Lung (tissue), 13 donors: ENCODE data around the gene CKMT1B. TPM values are rescaled to one million over a fixed set of nuclear protein-coding genes. Genes with fewer than 3 reads are reported as not detected.
"Not testable (repeated sequence)": the region's sequence is repeated elsewhere in the genome, so short reads cannot be mapped to it uniquely, and the experiment has no call there.

Experiments
- ATAC-seq: fragments of 200-7000 bp; cut with Tn5 transposase; one replicate; pipeline ENCODE4 v1.9.1; 2020; ENCODE audit warnings: moderate number of reproducible peaks; ENCODE audit not compliant: insufficient read depth, low FRiP score
- DNase-seq, 3 donors: peaks; one replicate each; pipeline ENCODE4 v3.0.0-alpha.2; 2013 to 2017
- H3K27ac ChIP-seq, 2 donors: one replicate each; pipeline ENCODE4 v1.5.1; 2013; ENCODE audit warnings: mild to moderate bottlenecking in 2 of 2, moderate library complexity in 2 of 2, control low read depth in 1 of 2, inconsistent platforms in 1 of 2, low read depth in 1 of 2, low read length in 1 of 2
- H3K27me3 ChIP-seq, 3 donors: one replicate each; pipeline ENCODE4 v1.5.1; 2013; ENCODE audit warnings: low read length in 2 of 3; ENCODE audit not compliant: control insufficient read depth in 3 of 3, insufficient read depth in 3 of 3
- H3K36me3 ChIP-seq, 4 donors: one replicate each; pipeline ENCODE4 v1.5.1; 2013; ENCODE audit warnings: low read length in 4 of 4, mild to moderate bottlenecking in 1 of 4, moderate library complexity in 1 of 4; ENCODE audit not compliant: control insufficient read depth in 4 of 4, insufficient read depth in 4 of 4
- H3K4me1 ChIP-seq, 5 donors: one replicate each; pipeline ENCODE4 v1.5.1; 2013; ENCODE audit warnings: low read length in 5 of 5, mild to moderate bottlenecking in 2 of 5, moderate library complexity in 1 of 5; ENCODE audit not compliant: control insufficient read depth in 5 of 5, insufficient read depth in 5 of 5
- H3K4me3 ChIP-seq: one replicate; pipeline ENCODE4 v1.5.1; 2013; ENCODE audit warnings: mild to moderate bottlenecking, control low read depth, moderate library complexity
- H3K9ac ChIP-seq, 2 donors: one replicate each; pipeline ENCODE4 v1.5.1; 2013; ENCODE audit warnings: low read length in 2 of 2, control low read depth in 1 of 2; ENCODE audit not compliant: insufficient read depth in 1 of 2
- H3K9me3 ChIP-seq, 4 donors: one replicate each; pipeline ENCODE4 v1.5.1; 2013; ENCODE audit warnings: low read length in 3 of 4, mild to moderate bottlenecking in 1 of 4, moderate library complexity in 1 of 4; ENCODE audit not compliant: control insufficient read depth in 4 of 4, insufficient read depth in 3 of 4
- WGBS, 2 donors: extraction: QIAGEN DNeasy Blood & Tissue Kit; methylation state at CpG; one replicate each; pipeline ENCODE4 v1.1.7; 2013; 5-methylcytosine and 5-hydroxymethylcytosine counted together
- polyA plus RNA-seq, 2 donors: library from polyadenylated mRNA; stranded (reverse); fragments of 200-250 nt; gene quantifications; one replicate each; pipeline ENCODE4 v1.2.1, GENCODE V29; 2013
- small RNA-seq: library from RNA; depleted of rRNA; stranded (forward); fragments of <200 nt; gene quantifications from one replicate; pipeline ENCODE3, GENCODE V24; 2014; ENCODE audit warnings: low replicate concordance
- total RNA-seq, 2 donors: library from RNA; depleted of rRNA in 1 of 2; stranded (reverse); fragments of >200 nt in 1 of 2; gene quantifications; one replicate each; pipeline ENCODE4 v1.2.1, GENCODE V29; 2014 to 2021
- TF ChIP-seq, protein P1 (sequence below): IDR thresholded peaks from 2 replicates; pipeline ENCODE4 v1.5.1; 2012; ENCODE audit warnings: mild to moderate bottlenecking; ENCODE audit errors: control extremely low read depth, extremely low read depth
- donor health status: control.
- donor health status: control.
- donor health status: Bipolar disorder and iron deficiency.
- donor health status: healthy.
- donor health status: DM: yes; HTN: yes; CAD: no.

The CKMT1B gene
- total and polyA plus RNA-seq, 4 donors, result 2.6 to 6.9 (median 4.2) TPM; not detected in 1

DNA sequence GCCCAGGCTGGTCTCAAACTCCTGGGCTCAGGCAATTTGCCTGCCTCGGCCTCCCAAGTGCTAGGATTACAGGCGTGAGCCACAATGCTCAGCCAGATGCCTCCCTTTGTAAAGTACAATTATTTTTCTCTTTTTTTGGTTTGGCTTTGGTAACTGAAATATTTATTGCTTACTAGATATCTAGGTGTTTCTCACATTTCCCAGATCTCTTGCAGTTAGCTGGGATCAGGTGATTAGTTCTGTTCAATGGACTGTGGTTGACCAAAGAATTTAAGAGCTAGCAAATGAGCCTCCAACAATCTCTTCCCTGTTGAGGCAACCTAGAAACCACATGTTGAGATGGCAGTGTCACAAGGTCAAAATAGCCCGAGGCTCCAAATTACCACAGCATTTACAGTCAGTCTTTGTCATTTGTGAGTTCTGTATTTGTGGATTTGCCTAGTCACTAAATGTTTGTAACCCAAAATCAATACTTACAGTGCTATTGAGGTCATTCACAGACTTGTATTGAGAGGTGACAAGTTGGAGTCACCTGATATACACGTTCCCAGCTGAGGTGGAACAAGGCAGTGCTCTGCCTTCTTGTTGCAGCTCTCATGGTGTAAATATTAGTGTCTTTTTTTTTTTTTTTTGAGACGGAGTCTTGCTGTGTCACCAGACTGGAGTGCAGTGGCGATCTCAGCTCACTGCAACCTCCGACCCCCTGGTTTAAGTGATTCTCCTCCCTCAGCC lies 28.4 kb downstream of the CKMT1B start:
- H3K27me3 ChIP-seq, H3K4me1 ChIP-seq, H3K9ac ChIP-seq, H3K9me3 ChIP-seq, H3K27ac ChIP-seq, H3K36me3 ChIP-seq, H3K4me3 ChIP-seq, ATAC-seq, DNase-seq: not testable (repeated sequence)
- 72 to 75% methylated on average over 4 of the region's 7 CpGs for WGBS, 2 donors

DNA sequence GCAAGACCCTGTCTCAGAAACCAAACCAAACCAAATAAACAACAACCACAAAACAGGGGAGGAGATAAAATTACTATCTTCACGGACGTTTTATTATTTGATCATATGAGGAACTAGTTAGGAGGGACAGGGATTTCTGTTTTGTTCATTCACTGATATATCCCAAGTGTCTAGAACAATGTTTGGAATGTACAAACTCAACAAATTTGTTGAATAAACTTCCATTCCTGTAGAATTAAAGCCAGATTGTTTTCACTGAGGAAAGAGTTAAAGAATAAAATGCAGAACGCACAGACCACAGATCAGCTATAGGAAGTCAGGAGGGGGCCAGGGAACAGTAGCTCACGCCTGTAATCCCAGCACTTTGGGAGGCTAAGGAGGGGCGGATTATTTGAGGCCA lies 31.3 kb downstream of the CKMT1B start:
- no peaks in the 10 kb centered on the region for H3K36me3 ChIP-seq
- H3K9me3 ChIP-seq, result no peaks in the 10 kb centered on the region
- WGBS, 2 donors, result 21% methylated on average over 5 of the region's 5 CpGs
- TF ChIP-seq, protein P1, sequence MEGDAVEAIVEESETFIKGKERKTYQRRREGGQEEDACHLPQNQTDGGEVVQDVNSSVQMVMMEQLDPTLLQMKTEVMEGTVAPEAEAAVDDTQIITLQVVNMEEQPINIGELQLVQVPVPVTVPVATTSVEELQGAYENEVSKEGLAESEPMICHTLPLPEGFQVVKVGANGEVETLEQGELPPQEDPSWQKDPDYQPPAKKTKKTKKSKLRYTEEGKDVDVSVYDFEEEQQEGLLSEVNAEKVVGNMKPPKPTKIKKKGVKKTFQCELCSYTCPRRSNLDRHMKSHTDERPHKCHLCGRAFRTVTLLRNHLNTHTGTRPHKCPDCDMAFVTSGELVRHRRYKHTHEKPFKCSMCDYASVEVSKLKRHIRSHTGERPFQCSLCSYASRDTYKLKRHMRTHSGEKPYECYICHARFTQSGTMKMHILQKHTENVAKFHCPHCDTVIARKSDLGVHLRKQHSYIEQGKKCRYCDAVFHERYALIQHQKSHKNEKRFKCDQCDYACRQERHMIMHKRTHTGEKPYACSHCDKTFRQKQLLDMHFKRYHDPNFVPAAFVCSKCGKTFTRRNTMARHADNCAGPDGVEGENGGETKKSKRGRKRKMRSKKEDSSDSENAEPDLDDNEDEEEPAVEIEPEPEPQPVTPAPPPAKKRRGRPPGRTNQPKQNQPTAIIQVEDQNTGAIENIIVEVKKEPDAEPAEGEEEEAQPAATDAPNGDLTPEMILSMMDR, result no peak
- no peaks in the 10 kb centered on the region for H3K4me1 ChIP-seq
- no peak for ATAC-seq
- H3K4me3 ChIP-seq, result no peak overlapping the region
- H3K27me3 ChIP-seq, result no peaks in the 10 kb centered on the region
- no peak overlapping the region for H3K27ac ChIP-seq
- H3K9ac ChIP-seq, result no peak overlapping the region
- DNase-seq, result no peak

DNA sequence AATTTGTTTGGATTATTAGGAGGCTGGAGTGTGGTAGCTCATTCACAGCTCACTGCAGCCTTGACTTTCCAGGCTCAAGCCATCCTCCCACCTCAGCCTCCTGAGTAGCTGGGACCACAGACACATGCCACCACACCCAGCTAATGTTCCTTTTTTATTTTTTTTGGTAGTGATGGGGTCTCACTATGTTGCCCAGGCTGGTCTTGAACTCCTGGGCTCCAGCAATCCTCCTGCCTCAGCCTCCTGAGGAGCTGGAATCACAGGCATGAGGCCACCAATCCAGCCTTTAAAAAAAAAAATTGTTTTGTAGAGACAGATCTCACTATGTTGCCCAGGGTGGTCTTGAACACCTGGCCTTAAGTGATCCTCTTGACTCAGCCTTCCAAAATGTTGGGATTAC lies 33.1 kb downstream of the CKMT1B start:
- H3K27ac ChIP-seq, H3K4me1 ChIP-seq, H3K9me3 ChIP-seq, H3K27me3 ChIP-seq, DNase-seq, ATAC-seq, H3K36me3 ChIP-seq, H3K4me3 ChIP-seq, H3K9ac ChIP-seq: not testable (repeated sequence)

DNA sequence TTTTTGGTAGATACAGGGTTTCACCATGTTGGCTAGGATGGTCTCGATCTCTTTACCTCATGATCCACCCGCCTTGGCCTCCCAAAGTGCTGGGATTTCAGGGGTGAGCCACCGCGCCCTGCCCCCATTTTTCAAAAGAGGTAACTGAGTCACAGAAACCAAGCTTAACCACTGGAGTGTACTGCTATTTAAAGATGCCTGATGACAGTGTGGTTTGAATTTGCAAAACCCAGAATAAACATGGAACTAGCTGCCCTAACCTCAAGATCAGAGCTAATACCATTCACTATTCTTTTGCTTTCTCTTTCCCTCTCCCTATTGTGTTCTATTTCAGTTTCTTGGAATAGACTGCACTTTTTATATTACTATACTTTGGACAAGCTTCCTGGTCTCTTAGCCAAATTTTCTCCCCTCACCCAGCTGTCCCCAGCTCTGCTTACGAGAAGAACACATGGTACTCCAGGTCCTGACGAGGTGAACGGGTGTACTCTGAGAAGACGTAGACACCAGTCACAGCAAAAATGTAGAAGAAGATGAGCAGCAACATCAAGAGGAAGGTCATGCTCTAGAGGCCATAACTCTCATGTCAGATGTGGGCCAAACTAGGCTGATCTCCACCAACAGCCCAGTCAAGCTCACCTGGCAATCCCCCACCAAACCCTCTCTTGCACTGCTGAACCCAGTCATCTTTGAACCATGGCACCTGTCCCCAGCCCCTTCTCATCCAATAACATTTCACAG lies 44.8 kb downstream of the CKMT1B start:
- not testable (repeated sequence) for ATAC-seq

More for the DNA sequence above, 44.8 kb downstream of the CKMT1B start:
- H3K4me3 ChIP-seq, H3K4me1 ChIP-seq, DNase-seq, H3K36me3 ChIP-seq, H3K9me3 ChIP-seq, H3K27me3 ChIP-seq, H3K9ac ChIP-seq, H3K27ac ChIP-seq: not testable (repeated sequence)
- 86 to 93% methylated on average over 8 of the region's 8 CpGs for WGBS, 2 donors

Small RNAs within 50 kb of the gene (small RNA-seq; reads per million reads assigned to genes)
- gene PDIA3P2 (not detected), gene RNU6-554P (not detected), gene RNU6-610P (not detected)

Other genes starting within 250 kb of the CKMT1B start
- gene ZSCAN29, start 223.0 kb upstream of the CKMT1B start, total RNA-seq, result 10 to 100 TPM; 20.1 to 37.7 TPM
- 1 to 10 TPM; 6.4 to 7.5 TPM for gene ZSCAN29, start 223.0 kb upstream of the CKMT1B start, polyA plus RNA-seq
- gene TUBGCP4, start 222.9 kb upstream of the CKMT1B start, total RNA-seq, result 10 to 100 TPM; 16.5 to 17.0 TPM
- 1 to 10 TPM; 5.4 to 7.6 TPM for gene TUBGCP4, start 222.9 kb upstream of the CKMT1B start, polyA plus RNA-seq
- 10 to 100 TPM; 35.3 to 97.4 TPM for gene TP53BP1, start 100.9 kb upstream of the CKMT1B start, total RNA-seq
- gene TP53BP1, start 100.9 kb upstream of the CKMT1B start, polyA plus RNA-seq, result 10 to 100 TPM in 1 of 2 donors, 1 to 10 TPM in 1; 8.9 to 12.1 TPM
- 10 to 100 TPM in 1 of 2 donors, 1 to 10 TPM in 1; 8.8 to 17.8 TPM for gene MAP1A, start 76.4 kb upstream of the CKMT1B start, total RNA-seq
- gene MAP1A, start 76.4 kb upstream of the CKMT1B start, polyA plus RNA-seq, result 1 to 10 TPM; 1.8 TPM
- gene PPIP5K1, start 3.8 kb upstream of the CKMT1B start, total RNA-seq, result 10 to 100 TPM; 23.9 to 40.2 TPM
- 1 to 10 TPM; 8.0 to 8.9 TPM for gene PPIP5K1, start 3.8 kb upstream of the CKMT1B start, polyA plus RNA-seq
- 1 to 10 TPM in 1 of 2 donors, under 1 TPM in 1; 0.40 to 1.0 TPM for gene STRC, start 24.8 kb downstream of the CKMT1B start, total RNA-seq
- under 1 TPM; 0.03 to 0.28 TPM for gene STRC, start 24.8 kb downstream of the CKMT1B start, polyA plus RNA-seq
- gene CATSPER2, start 54.8 kb downstream of the CKMT1B start, total RNA-seq, result 1 to 10 TPM; 1.8 to 5.6 TPM
- 1 to 10 TPM; 2.9 to 4.2 TPM for gene CATSPER2, start 54.8 kb downstream of the CKMT1B start, polyA plus RNA-seq
- gene CKMT1A, start 99.8 kb downstream of the CKMT1B start, total RNA-seq, result 1 to 10 TPM in 1 of 2 donors, under 1 TPM in 1; 0.46 to 6.8 TPM
- 1 to 10 TPM; 3.1 to 5.0 TPM for gene CKMT1A, start 99.8 kb downstream of the CKMT1B start, polyA plus RNA-seq
- 100 to 1,000 TPM; 235 to 580 TPM for gene PDIA3, start 152.4 kb downstream of the CKMT1B start, total RNA-seq
- 100 to 1,000 TPM; 365 to 404 TPM for gene PDIA3, start 152.4 kb downstream of the CKMT1B start, polyA plus RNA-seq
- 10 to 100 TPM in 1 of 2 donors, 1 to 10 TPM in 1; 4.8 to 15.5 TPM for gene ELL3, start 182.9 kb downstream of the CKMT1B start, total RNA-seq
- 1 to 10 TPM; 3.6 to 4.2 TPM for gene ELL3, start 182.9 kb downstream of the CKMT1B start, polyA plus RNA-seq
- 100 to 1,000 TPM; 334 to 924 TPM for gene SERF2, start 198.3 kb downstream of the CKMT1B start, total RNA-seq
- gene SERF2, start 198.3 kb downstream of the CKMT1B start, polyA plus RNA-seq, result 1,000 to 10,000 TPM; 2,106 to 3,331 TPM
- gene SERINC4, start 206.2 kb downstream of the CKMT1B start, total RNA-seq, result under 1 TPM in 1 of 2 donors, not detected in 1; 0.18 TPM
- gene SERINC4, start 206.2 kb downstream of the CKMT1B start, polyA plus RNA-seq, result under 1 TPM; 0.24 to 0.46 TPM
- gene HYPK, start 206.6 kb downstream of the CKMT1B start, total RNA-seq, result 10 to 100 TPM in 1 of 2 donors, 1 to 10 TPM in 1; 7.1 to 17.3 TPM
- gene HYPK, start 206.6 kb downstream of the CKMT1B start, polyA plus RNA-seq, result 10 to 100 TPM in 1 of 2 donors, 1 to 10 TPM in 1; 8.4 to 24.6 TPM
- gene MFAP1, start 230.7 kb downstream of the CKMT1B start, total RNA-seq, result 10 to 100 TPM; 16.1 to 17.4 TPM
- 10 to 100 TPM; 12.5 to 21.8 TPM for gene MFAP1, start 230.7 kb downstream of the CKMT1B start, polyA plus RNA-seq
- gene WDR76, start 233.0 kb downstream of the CKMT1B start, total RNA-seq, result 1 to 10 TPM; 5.6 to 6.2 TPM
- gene WDR76, start 233.0 kb downstream of the CKMT1B start, polyA plus RNA-seq, result 1 to 10 TPM; 2.4 to 2.6 TPM